ENCODE results near the gene IL10RB. TPM values are rescaled to one million over a fixed set of nuclear protein-coding genes. Genes with fewer than 3 reads are reported as not detected.
A peak's percentile ranks its signal among the peaks of the same experiment; 100 is the strongest.

IL10RB gene
- polyA plus RNA-seq, 4 donors = 30.9 to 90.6 (median 44.0) TPM

GRCh38 chr21:33301632-33302002 lies 35.5 kb downstream of the IL10RB start:
- H3K9me3 ChIP-seq (ENCODE audit: control insufficient read depth in 2 of 2, insufficient read depth in 1 of 2, low read depth in 1 of 2, low read length in 1 of 2) = no peaks in the 10 kb centered on the region
- no peaks in the 10 kb centered on the region for H3K27me3 ChIP-seq (ENCODE audit: control insufficient read depth in 3 of 3, insufficient read depth in 3 of 3, low read length in 3 of 3)
- peaks cover 2 to 7% (median 2%) of the 10 kb centered on the region in 3 donors for H3K36me3 ChIP-seq (ENCODE audit: control insufficient read depth in 3 of 3, insufficient read depth in 2 of 3, low read depth in 1 of 3, low read length in 3 of 3)
- no peak for DNase-seq
- no peak for FAIRE-seq
- H3K27ac ChIP-seq (ENCODE audit: low read depth in 1 of 3, low read length in 2 of 3) = peak overlapping the region in 2 of 3 donors; percentile 61 to 91
- H3K4me3 ChIP-seq (ENCODE audit: low read depth in 1 of 3, low read length in 3 of 3) = no peak overlapping the region
- H3K4me1 ChIP-seq (ENCODE audit: control insufficient read depth in 3 of 3, insufficient read depth in 2 of 3, low read depth in 1 of 3, low read length in 2 of 3) = peaks cover 4 to 17% (median 13%) of the 10 kb centered on the region in 3 donors
- whole genome bisulfite sequencing, 3 donors = 76 to 86% (median 85%) methylated on average over 2 of the region's 2 CpGs

- Histone ChIP-seq H3K4me1 (ENCODE audit: control insufficient read depth in 3 of 3, insufficient read depth in 2 of 3, low read depth in 1 of 3, low read length in 2 of 3) (peaks cover 4 to 17% (median 13%) of the 10 kb centered on the region in 3 donors), H3K9me3 (ENCODE audit: control insufficient read depth in 2 of 2, insufficient read depth in 1 of 2, low read depth in 1 of 2, low read length in 1 of 2) (no peaks in the 10 kb centered on the region), H3K4me3 (ENCODE audit: low read depth in 1 of 3, low read length in 3 of 3) (no peak overlapping the region), H3K27ac (ENCODE audit: low read depth in 1 of 3, low read length in 2 of 3) (peak overlapping the region in 2 of 3 donors; percentile 61 to 91), H3K36me3 (ENCODE audit: control insufficient read depth in 3 of 3, insufficient read depth in 2 of 3, low read depth in 1 of 3, low read length in 3 of 3) (peaks cover under 1 to 4% (median 2%) of the 10 kb centered on the region in 3 donors), H3K27me3 (ENCODE audit: control insufficient read depth in 3 of 3, insufficient read depth in 3 of 3, low read length in 3 of 3) (no peaks in the 10 kb centered on the region)
- WGBS, 3 donors = 45 to 74% (median 64%) methylated on average over 7 of the region's 7 CpGs
- DNase-seq (peak in 1 of 2 donors; percentile 26), FAIRE-seq (no peak)
Observed at GRCh38 chr21:33302055-33302454, 35.9 kb downstream of the IL10RB start.

GRCh38 chr21:33302796-33303195 lies 36.6 kb downstream of the IL10RB start:
- H3K27me3 ChIP-seq (ENCODE audit: control insufficient read depth in 3 of 3, insufficient read depth in 3 of 3, low read length in 3 of 3) = no peaks in the 10 kb centered on the region
- no peak overlapping the region for H3K27ac ChIP-seq (ENCODE audit: low read depth in 1 of 3, low read length in 2 of 3)
- H3K36me3 ChIP-seq (ENCODE audit: control insufficient read depth in 3 of 3, insufficient read depth in 2 of 3, low read depth in 1 of 3, low read length in 3 of 3) = no peaks in the 10 kb centered on the region
- H3K4me1 ChIP-seq (ENCODE audit: control insufficient read depth in 3 of 3, insufficient read depth in 2 of 3, low read depth in 1 of 3, low read length in 2 of 3) = peaks cover 4 to 17% (median 13%) of the 10 kb centered on the region in 3 donors
- no peak for DNase-seq
- FAIRE-seq = no peak
- H3K4me3 ChIP-seq (ENCODE audit: low read depth in 1 of 3, low read length in 3 of 3) = no peak overlapping the region
- H3K9me3 ChIP-seq (ENCODE audit: control insufficient read depth in 2 of 2, insufficient read depth in 1 of 2, low read depth in 1 of 2, low read length in 1 of 2) = no peaks in the 10 kb centered on the region
- 66 to 86% (median 79%) methylated on average over 7 of the region's 7 CpGs for WGBS, 3 donors

GRCh38 chr21:33305344-33305671 lies 39.1 kb downstream of the IL10RB start:
- H3K36me3 ChIP-seq (ENCODE audit: control insufficient read depth in 3 of 3, insufficient read depth in 2 of 3, low read depth in 1 of 3, low read length in 3 of 3) = no peaks in the 10 kb centered on the region
- FAIRE-seq (no peak), DNase-seq (no peak)
- H3K27ac ChIP-seq (ENCODE audit: low read depth in 1 of 3, low read length in 2 of 3) = no peak overlapping the region
- WGBS, 3 donors = 91 to 95% (median 91%) methylated on average over 4 of the region's 4 CpGs
- H3K9me3 ChIP-seq (ENCODE audit: control insufficient read depth in 2 of 2, insufficient read depth in 1 of 2, low read depth in 1 of 2, low read length in 1 of 2) = peaks cover 0 to 3% of the 10 kb centered on the region in 2 donors
- H3K4me1 ChIP-seq (ENCODE audit: control insufficient read depth in 3 of 3, insufficient read depth in 2 of 3, low read depth in 1 of 3, low read length in 2 of 3) = peaks cover 4 to 13% (median 11%) of the 10 kb centered on the region in 3 donors
- H3K27me3 ChIP-seq (ENCODE audit: control insufficient read depth in 3 of 3, insufficient read depth in 3 of 3, low read length in 3 of 3) = no peaks in the 10 kb centered on the region
- H3K4me3 ChIP-seq (ENCODE audit: low read depth in 1 of 3, low read length in 3 of 3) = no peak overlapping the region

- H3K36me3 ChIP-seq (ENCODE audit: control insufficient read depth in 3 of 3, insufficient read depth in 2 of 3, low read depth in 1 of 3, low read length in 3 of 3) = no peaks in the 10 kb centered on the region
- H3K4me1 ChIP-seq (ENCODE audit: control insufficient read depth in 3 of 3, insufficient read depth in 2 of 3, low read depth in 1 of 3, low read length in 2 of 3) = peaks cover 1 to 8% (median 7%) of the 10 kb centered on the region in 3 donors
- FAIRE-seq = no peak
- H3K4me3 ChIP-seq (ENCODE audit: low read depth in 1 of 3, low read length in 3 of 3) = no peak overlapping the region
- peaks cover 0 to 3% of the 10 kb centered on the region in 2 donors for H3K9me3 ChIP-seq (ENCODE audit: control insufficient read depth in 2 of 2, insufficient read depth in 1 of 2, low read depth in 1 of 2, low read length in 1 of 2)
- H3K27ac ChIP-seq (ENCODE audit: low read depth in 1 of 3, low read length in 2 of 3) = no peak overlapping the region
- H3K27me3 ChIP-seq (ENCODE audit: control insufficient read depth in 3 of 3, insufficient read depth in 3 of 3, low read length in 3 of 3) = no peaks in the 10 kb centered on the region
- DNase-seq = no peak
- WGBS, 3 donors = 89 to 91% (median 89%) methylated on average over 2 of the region's 2 CpGs
Observed at GRCh38 chr21:33305938-33306337, 39.8 kb downstream of the IL10RB start.

- no peak for FAIRE-seq
Observed at GRCh38 chr21:33308586-33309490, 42.7 kb downstream of the IL10RB start.

GRCh38 chr21:33309778-33310177 lies 43.6 kb downstream of the IL10RB start:
- no peaks in the 10 kb centered on the region for H3K36me3 ChIP-seq (ENCODE audit: control insufficient read depth in 3 of 3, insufficient read depth in 2 of 3, low read depth in 1 of 3, low read length in 3 of 3)
- peaks cover 0 to 3% of the 10 kb centered on the region in 2 donors for H3K9me3 ChIP-seq (ENCODE audit: control insufficient read depth in 2 of 2, insufficient read depth in 1 of 2, low read depth in 1 of 2, low read length in 1 of 2)
- FAIRE-seq = no peak
- 54 to 91% (median 68%) methylated on average over 1 of the region's 1 CpG for whole genome bisulfite sequencing, 3 donors
- no peaks in the 10 kb centered on the region for H3K4me1 ChIP-seq (ENCODE audit: control insufficient read depth in 3 of 3, insufficient read depth in 2 of 3, low read depth in 1 of 3, low read length in 2 of 3)
- no peak for DNase-seq
- H3K27ac ChIP-seq (ENCODE audit: low read depth in 1 of 3, low read length in 2 of 3) = no peak overlapping the region
- no peak overlapping the region for H3K4me3 ChIP-seq (ENCODE audit: low read depth in 1 of 3, low read length in 3 of 3)
- H3K27me3 ChIP-seq (ENCODE audit: control insufficient read depth in 3 of 3, insufficient read depth in 3 of 3, low read length in 3 of 3) = no peaks in the 10 kb centered on the region

More at GRCh38 chr21:33308586-33309490, 42.7 kb downstream of the IL10RB start:
- Histone ChIP-seq H3K4me1 (ENCODE audit: control insufficient read depth in 3 of 3, insufficient read depth in 2 of 3, low read depth in 1 of 3, low read length in 2 of 3) (no peaks in the 10 kb centered on the region), H3K36me3 (ENCODE audit: control insufficient read depth in 3 of 3, insufficient read depth in 2 of 3, low read depth in 1 of 3, low read length in 3 of 3) (no peaks in the 10 kb centered on the region), H3K27ac (ENCODE audit: low read depth in 1 of 3, low read length in 2 of 3) (no peak overlapping the region), H3K4me3 (ENCODE audit: low read depth in 1 of 3, low read length in 3 of 3) (no peak overlapping the region), H3K27me3 (ENCODE audit: control insufficient read depth in 3 of 3, insufficient read depth in 3 of 3, low read length in 3 of 3) (no peaks in the 10 kb centered on the region), H3K9me3 (ENCODE audit: control insufficient read depth in 2 of 2, insufficient read depth in 1 of 2, low read depth in 1 of 2, low read length in 1 of 2) (peaks cover 0 to 3% of the 10 kb centered on the region in 2 donors)
- DNase-seq = no peak
- WGBS, 3 donors = 29 to 45% (median 31%) methylated on average over 6 of the region's 6 CpGs

GRCh38 chr21:33312121-33312520 lies 46.0 kb downstream of the IL10RB start:
- 90 to 94% (median 93%) methylated on average over 3 of the region's 3 CpGs for WGBS, 3 donors
- peaks cover 0 to 6% (median 0%) of the 10 kb centered on the region in 3 donors for H3K27me3 ChIP-seq (ENCODE audit: control insufficient read depth in 3 of 3, insufficient read depth in 3 of 3, low read length in 3 of 3)
- H3K4me1 ChIP-seq (ENCODE audit: control insufficient read depth in 3 of 3, insufficient read depth in 2 of 3, low read depth in 1 of 3, low read length in 2 of 3) = no peaks in the 10 kb centered on the region
- DNase-seq (no peak), FAIRE-seq (no peak)
- peaks cover 0 to 3% of the 10 kb centered on the region in 2 donors for H3K9me3 ChIP-seq (ENCODE audit: control insufficient read depth in 2 of 2, insufficient read depth in 1 of 2, low read depth in 1 of 2, low read length in 1 of 2)
- no peak overlapping the region for H3K27ac ChIP-seq (ENCODE audit: low read depth in 1 of 3, low read length in 2 of 3)
- H3K4me3 ChIP-seq (ENCODE audit: low read depth in 1 of 3, low read length in 3 of 3) = no peak overlapping the region
- H3K36me3 ChIP-seq (ENCODE audit: control insufficient read depth in 3 of 3, insufficient read depth in 2 of 3, low read depth in 1 of 3, low read length in 3 of 3) = no peaks in the 10 kb centered on the region

All from small intestine (tissue), 7 donors.